Sigmoid colon (tissue), 4 donors: ENCODE measurements around the gene PLOD3.

Experiments used
- EP300 ChIP-seq, 4 donors: sonication (generic); formaldehyde crosslinking; IDR thresholded peaks; one replicate each; pipeline ENCODE4 v1.6.1; 2017; ENCODE audit warnings: antibody characterized with exemption in 4 of 4
- POLR2A ChIP-seq, 2 donors: fragments of 450-650 bp; IDR thresholded peaks; one replicate each; pipeline ENCODE4 v1.6.1; 2016; ENCODE audit warnings: antibody characterized with exemption in 2 of 2, mild to moderate bottlenecking in 2 of 2, moderate library complexity in 2 of 2
- POLR2AphosphoS5 ChIP-seq, 4 donors: sonication (generic); formaldehyde crosslinking; IDR thresholded peaks; one replicate each; pipeline ENCODE4 v1.6.1; 2017; ENCODE audit warnings: antibody characterized with exemption in 4 of 4
- TF ChIP-seq, protein P1 (sequence below), 4 experiments: fragments of 450-650 bp in 3 of 4; fragments of 200-600 bp in 1 of 4; IDR thresholded peaks; one replicate each; pipeline ENCODE4 v1.5.1; 2016 to 2019; ENCODE audit warnings: antibody characterized with exemption in 4 of 4, mild to moderate bottlenecking in 3 of 4, moderate library complexity in 2 of 4

DNA sequence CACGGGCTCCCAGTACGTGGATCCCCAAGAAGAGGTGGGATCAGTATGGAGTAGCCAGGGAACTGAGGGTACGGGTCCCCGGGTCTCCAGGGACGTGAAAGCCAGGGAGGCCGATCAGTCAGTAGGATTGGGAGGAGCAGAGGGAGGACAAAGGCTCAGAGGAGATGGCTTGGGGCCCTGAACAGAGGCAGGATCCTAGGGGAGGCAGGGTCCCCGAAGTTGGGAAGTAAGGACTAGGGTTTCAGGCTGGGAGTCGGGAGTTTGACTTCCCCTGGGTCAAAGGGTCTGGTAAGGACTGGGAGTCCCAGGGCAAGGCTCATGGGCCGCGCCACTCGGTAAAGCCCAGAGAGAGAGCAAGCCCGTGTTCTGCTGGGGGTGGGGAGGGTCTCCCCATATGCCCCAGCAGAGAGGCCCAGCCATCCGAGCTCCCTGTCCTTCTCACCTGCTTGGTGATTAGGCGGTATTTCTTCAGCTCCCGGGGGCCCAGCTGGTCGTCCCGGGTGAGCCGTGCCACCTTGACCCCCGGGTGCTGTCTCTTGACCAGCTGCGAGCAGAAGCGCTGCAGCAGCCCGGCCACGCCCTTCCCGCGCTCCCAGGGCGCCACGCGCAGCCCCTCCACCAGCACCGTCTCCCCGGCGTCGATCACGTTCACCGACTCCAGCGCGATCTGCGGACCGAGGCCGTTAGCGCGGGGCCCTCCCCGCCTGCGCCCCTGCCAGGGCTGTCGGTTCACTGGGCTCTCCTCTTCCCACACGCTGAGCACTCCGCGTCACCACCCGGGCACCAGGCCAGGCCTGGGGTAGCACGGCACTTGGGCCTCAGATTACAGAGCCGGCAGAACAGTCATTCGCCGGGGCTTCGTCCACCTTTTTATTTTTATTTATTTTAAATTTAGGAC is 44.3 kb downstream of the PLOD3 start:
- TF ChIP-seq POLR2A (IDR thresholded peaks at IDR 0.05), result no peak
- TF ChIP-seq, protein P1, sequence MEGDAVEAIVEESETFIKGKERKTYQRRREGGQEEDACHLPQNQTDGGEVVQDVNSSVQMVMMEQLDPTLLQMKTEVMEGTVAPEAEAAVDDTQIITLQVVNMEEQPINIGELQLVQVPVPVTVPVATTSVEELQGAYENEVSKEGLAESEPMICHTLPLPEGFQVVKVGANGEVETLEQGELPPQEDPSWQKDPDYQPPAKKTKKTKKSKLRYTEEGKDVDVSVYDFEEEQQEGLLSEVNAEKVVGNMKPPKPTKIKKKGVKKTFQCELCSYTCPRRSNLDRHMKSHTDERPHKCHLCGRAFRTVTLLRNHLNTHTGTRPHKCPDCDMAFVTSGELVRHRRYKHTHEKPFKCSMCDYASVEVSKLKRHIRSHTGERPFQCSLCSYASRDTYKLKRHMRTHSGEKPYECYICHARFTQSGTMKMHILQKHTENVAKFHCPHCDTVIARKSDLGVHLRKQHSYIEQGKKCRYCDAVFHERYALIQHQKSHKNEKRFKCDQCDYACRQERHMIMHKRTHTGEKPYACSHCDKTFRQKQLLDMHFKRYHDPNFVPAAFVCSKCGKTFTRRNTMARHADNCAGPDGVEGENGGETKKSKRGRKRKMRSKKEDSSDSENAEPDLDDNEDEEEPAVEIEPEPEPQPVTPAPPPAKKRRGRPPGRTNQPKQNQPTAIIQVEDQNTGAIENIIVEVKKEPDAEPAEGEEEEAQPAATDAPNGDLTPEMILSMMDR (IDR thresholded peaks at IDR 0.05), result no peak
- no peak for TF ChIP-seq POLR2AphosphoS5 (IDR thresholded peaks at IDR 0.05)
- TF ChIP-seq EP300 (IDR thresholded peaks at IDR 0.05), result no peak
